ENCODE data around the gene PSAPL1. TPM values are rescaled to one million over a fixed set of nuclear protein-coding genes. Genes with fewer than 3 reads are reported as not detected.

The PSAPL1 gene
- total and polyA plus RNA-seq, 4 donors = 0.06 TPM; not detected in 3

- H3K4me3 ChIP-seq (ENCODE audit: low read depth, low read length) = no peak overlapping the region
- peaks cover 2% of the 10 kb centered on the region for H3K27me3 ChIP-seq (ENCODE audit: control insufficient read depth, insufficient read depth, low read length)
- H3K9me3 ChIP-seq (ENCODE audit: control insufficient read depth, insufficient read depth, low read length) = no peaks in the 10 kb centered on the region
- H3K36me3 ChIP-seq (ENCODE audit: control insufficient read depth, insufficient read depth, low read length) = no peaks in the 10 kb centered on the region
- 91% methylated on average over 15 of the region's 16 CpGs for WGBS (ENCODE audit: insufficient coverage)
- H3K4me1 ChIP-seq (ENCODE audit: control insufficient read depth, insufficient read depth, low read length) = peaks cover 18% of the 10 kb centered on the region
- no peak overlapping the region for H3K27ac ChIP-seq (ENCODE audit: low read depth, low read length)
- DNase-seq (ENCODE audit: low read depth in 4 of 6, low spot score in 6 of 6) = no peak
These were observed 18.6 kb downstream of the PSAPL1 start for GRCh38 chr4:7415927-7416686.

- Histone ChIP-seq H3K36me3 (ENCODE audit: control insufficient read depth, insufficient read depth, low read length) (no peaks in the 10 kb centered on the region), H3K9me3 (ENCODE audit: control insufficient read depth, insufficient read depth, low read length) (no peaks in the 10 kb centered on the region), H3K4me1 (ENCODE audit: control insufficient read depth, insufficient read depth, low read length) (peaks cover 13% of the 10 kb centered on the region), H3K27me3 (ENCODE audit: control insufficient read depth, insufficient read depth, low read length) (peaks cover 2% of the 10 kb centered on the region), H3K4me3 (ENCODE audit: low read depth, low read length) (no peak overlapping the region), H3K27ac (ENCODE audit: low read depth, low read length) (no peak overlapping the region)
- 58% methylated on average over 9 of the region's 12 CpGs for WGBS (ENCODE audit: insufficient coverage)
- no peak for DNase-seq (ENCODE audit: low read depth in 4 of 6, low spot score in 6 of 6)
These were observed 19.8 kb downstream of the PSAPL1 start for GRCh38 chr4:7414736-7415510.

GRCh38 chr4:7414046-7414445, 20.7 kb downstream of the PSAPL1 start:
- 76% methylated on average over 9 of the region's 9 CpGs for WGBS (ENCODE audit: insufficient coverage)
- H3K9me3 ChIP-seq (ENCODE audit: control insufficient read depth, insufficient read depth, low read length) = no peaks in the 10 kb centered on the region
- peaks cover 13% of the 10 kb centered on the region for H3K4me1 ChIP-seq (ENCODE audit: control insufficient read depth, insufficient read depth, low read length)
- peak in 1 of 6 donors; percentile 54 for DNase-seq (ENCODE audit: low read depth in 4 of 6, low spot score in 6 of 6)
- no peaks in the 10 kb centered on the region for H3K36me3 ChIP-seq (ENCODE audit: control insufficient read depth, insufficient read depth, low read length)
- H3K27me3 ChIP-seq (ENCODE audit: control insufficient read depth, insufficient read depth, low read length) = peaks cover 2% of the 10 kb centered on the region
- no peak overlapping the region for H3K4me3 ChIP-seq (ENCODE audit: low read depth, low read length)
- no peak overlapping the region for H3K27ac ChIP-seq (ENCODE audit: low read depth, low read length)

- Histone ChIP-seq H3K27me3 (ENCODE audit: control insufficient read depth, insufficient read depth, low read length) (peaks cover 2% of the 10 kb centered on the region), H3K4me1 (ENCODE audit: control insufficient read depth, insufficient read depth, low read length) (peaks cover 13% of the 10 kb centered on the region), H3K27ac (ENCODE audit: low read depth, low read length) (no peak overlapping the region), H3K4me3 (ENCODE audit: low read depth, low read length) (no peak overlapping the region), H3K9me3 (ENCODE audit: control insufficient read depth, insufficient read depth, low read length) (no peaks in the 10 kb centered on the region), H3K36me3 (ENCODE audit: control insufficient read depth, insufficient read depth, low read length) (no peaks in the 10 kb centered on the region)
- no peak for DNase-seq (ENCODE audit: low read depth in 4 of 6, low spot score in 6 of 6)
- 60% methylated on average over 3 of the region's 4 CpGs for WGBS (ENCODE audit: insufficient coverage)
These were observed 22.2 kb downstream of the PSAPL1 start for GRCh38 chr4:7412554-7412912.

GRCh38 chr4:7411896-7412553, 22.7 kb downstream of the PSAPL1 start:
- Histone ChIP-seq H3K9me3 (ENCODE audit: control insufficient read depth, insufficient read depth, low read length) (no peaks in the 10 kb centered on the region), H3K4me1 (ENCODE audit: control insufficient read depth, insufficient read depth, low read length) (peaks cover 13% of the 10 kb centered on the region), H3K4me3 (ENCODE audit: low read depth, low read length) (no peak overlapping the region), H3K36me3 (ENCODE audit: control insufficient read depth, insufficient read depth, low read length) (no peaks in the 10 kb centered on the region), H3K27ac (ENCODE audit: low read depth, low read length) (no peak overlapping the region), H3K27me3 (ENCODE audit: control insufficient read depth, insufficient read depth, low read length) (peaks cover 2% of the 10 kb centered on the region)
- peak in 2 of 6 donors; percentile 73 to 82 for DNase-seq (ENCODE audit: low read depth in 4 of 6, low spot score in 6 of 6)
- 43% methylated on average over 8 of the region's 12 CpGs for WGBS (ENCODE audit: insufficient coverage)

GRCh38 chr4:7411491-7411890, 23.2 kb downstream of the PSAPL1 start:
- H3K36me3 ChIP-seq (ENCODE audit: control insufficient read depth, insufficient read depth, low read length) = no peaks in the 10 kb centered on the region
- WGBS (ENCODE audit: insufficient coverage) = no CpG with 5 or more reads among the region's 1 CpG
- H3K9me3 ChIP-seq (ENCODE audit: control insufficient read depth, insufficient read depth, low read length) = no peaks in the 10 kb centered on the region
- H3K27ac ChIP-seq (ENCODE audit: low read depth, low read length) = no peak overlapping the region
- H3K27me3 ChIP-seq (ENCODE audit: control insufficient read depth, insufficient read depth, low read length) = peaks cover 2% of the 10 kb centered on the region
- DNase-seq (ENCODE audit: low read depth in 4 of 6, low spot score in 6 of 6) = no peak
- H3K4me3 ChIP-seq (ENCODE audit: low read depth, low read length) = no peak overlapping the region
- H3K4me1 ChIP-seq (ENCODE audit: control insufficient read depth, insufficient read depth, low read length) = peaks cover 13% of the 10 kb centered on the region

- DNase-seq (ENCODE audit: low read depth in 4 of 6, low spot score in 6 of 6) = peak in 1 of 6 donors; percentile 47
- 100% methylated on average over 1 of the region's 1 CpG for WGBS (ENCODE audit: insufficient coverage)
- H3K36me3 ChIP-seq (ENCODE audit: control insufficient read depth, insufficient read depth, low read length) = no peaks in the 10 kb centered on the region
- H3K27ac ChIP-seq (ENCODE audit: low read depth, low read length) = no peak overlapping the region
- H3K4me1 ChIP-seq (ENCODE audit: control insufficient read depth, insufficient read depth, low read length) = peaks cover 13% of the 10 kb centered on the region
- no peaks in the 10 kb centered on the region for H3K9me3 ChIP-seq (ENCODE audit: control insufficient read depth, insufficient read depth, low read length)
- peaks cover 2% of the 10 kb centered on the region for H3K27me3 ChIP-seq (ENCODE audit: control insufficient read depth, insufficient read depth, low read length)
- no peak overlapping the region for H3K4me3 ChIP-seq (ENCODE audit: low read depth, low read length)
These were observed 24.3 kb downstream of the PSAPL1 start for GRCh38 chr4:7410446-7410845.

- DNase-seq (ENCODE audit: low read depth in 4 of 6, low spot score in 6 of 6) = no peak
- Histone ChIP-seq H3K27ac (ENCODE audit: low read depth, low read length) (no peak overlapping the region), H3K27me3 (ENCODE audit: control insufficient read depth, insufficient read depth, low read length) (no peaks in the 10 kb centered on the region), H3K36me3 (ENCODE audit: control insufficient read depth, insufficient read depth, low read length) (no peaks in the 10 kb centered on the region), H3K4me3 (ENCODE audit: low read depth, low read length) (no peak overlapping the region), H3K4me1 (ENCODE audit: control insufficient read depth, insufficient read depth, low read length) (peaks cover 13% of the 10 kb centered on the region), H3K9me3 (ENCODE audit: control insufficient read depth, insufficient read depth, low read length) (no peaks in the 10 kb centered on the region)
- no CpG with 5 or more reads among the region's 4 CpGs for WGBS (ENCODE audit: insufficient coverage)
These were observed 26.6 kb downstream of the PSAPL1 start for GRCh38 chr4:7408166-7408565.

- H3K4me1 ChIP-seq (ENCODE audit: control insufficient read depth, insufficient read depth, low read length) = peaks cover 13% of the 10 kb centered on the region
- H3K9me3 ChIP-seq (ENCODE audit: control insufficient read depth, insufficient read depth, low read length) = no peaks in the 10 kb centered on the region
- H3K36me3 ChIP-seq (ENCODE audit: control insufficient read depth, insufficient read depth, low read length) = no peaks in the 10 kb centered on the region
- H3K27ac ChIP-seq (ENCODE audit: low read depth, low read length) = no peak overlapping the region
- peaks cover under 1% of the 10 kb centered on the region for H3K27me3 ChIP-seq (ENCODE audit: control insufficient read depth, insufficient read depth, low read length)
- H3K4me3 ChIP-seq (ENCODE audit: low read depth, low read length) = no peak overlapping the region
- WGBS (ENCODE audit: insufficient coverage) = 60% methylated on average over 1 of the region's 3 CpGs
- DNase-seq (ENCODE audit: low read depth in 4 of 6, low spot score in 6 of 6) = no peak
These were observed 31.7 kb downstream of the PSAPL1 start for GRCh38 chr4:7403001-7403400.

Measured in spinal cord (tissue), 10 donors.